Body of pancreas (tissue), 4 donors: Measurements from ENCODE around the gene SLC24A3.

Source experiments
- CTCF ChIP-seq, 7 experiments: fragments of 450-650 bp in 4 of 7; fragments of 200-600 bp in 3 of 7; sonication (generic) in 3 of 7; IDR thresholded peaks; one replicate each; pipeline ENCODE4 v1.5.1; 2016 to 2019; ENCODE audit warnings: antibody characterized with exemption in 7 of 7
- POLR2A ChIP-seq, 3 donors: fragments of 450-650 bp; IDR thresholded peaks; one replicate each; pipeline ENCODE4 v1.6.1; 2016; ENCODE audit warnings: antibody characterized with exemption in 3 of 3, mild to moderate bottlenecking in 2 of 3

DNA sequence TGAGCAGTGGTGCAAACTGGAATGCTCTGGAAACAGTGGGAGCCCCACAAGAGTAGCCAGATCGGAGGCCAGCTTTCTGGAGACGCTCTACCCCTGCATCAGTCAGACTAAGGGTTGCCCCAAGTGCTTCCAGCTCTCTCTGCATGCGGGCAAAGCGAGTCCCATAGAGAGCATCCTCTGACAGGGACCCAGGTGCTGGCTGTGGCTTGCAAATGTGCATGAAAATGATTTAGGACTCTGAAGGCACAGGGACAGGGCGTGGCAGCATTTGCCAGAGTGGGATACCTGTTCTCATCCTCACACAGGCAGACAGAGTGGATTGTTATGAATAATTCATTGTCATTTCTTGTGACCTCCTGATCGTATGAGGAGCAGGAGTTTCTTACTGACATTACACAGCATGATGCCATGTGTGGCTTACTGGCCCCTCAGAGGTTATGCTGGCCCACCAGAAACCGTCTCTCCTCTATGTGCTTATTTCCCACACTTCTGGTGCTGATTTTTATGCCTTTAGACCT, 555.9 kb downstream of the SLC24A3 start:
- TF ChIP-seq POLR2A (IDR thresholded peaks at IDR 0.05), result no peak
- no peak for TF ChIP-seq CTCF (IDR thresholded peaks at IDR 0.05)
